Activated CD8-positive, alpha-beta T cell treated with anti-CD3 and anti-CD28 coated beads for 36 hours (primary cell): ENCODE measurements around the gene ORM2. TPM values are rescaled to one million over a fixed set of nuclear protein-coding genes. Genes with fewer than 3 reads are reported as not detected.

ENCODE experiments used
- ATAC-seq: fragments of 200-7000 bp; cut with Tn5 transposase; one replicate; pipeline ENCODE4 v1.10.0; 2021; ENCODE audit warnings: mild to moderate bottlenecking, moderate library complexity
- CTCF ChIA-PET: fragments of 350-600 bp; sonication (Branson Sonifier 250); formaldehyde crosslinking; loops from one replicate; lab custom pipeline; 2021; ENCODE audit warnings: antibody characterized with exemption; lab: Charles Lee
- POLR2A ChIA-PET: fragments of 350-600 bp; sonication (Branson Sonifier 250); formaldehyde crosslinking; loops from one replicate; lab custom pipeline; 2021; ENCODE audit warnings: antibody characterized with exemption; lab: Charles Lee
- DNase-seq: peaks from one replicate; pipeline ENCODE4 v3.0.0-alpha.2; 2020
- H3K27ac Mint-ChIP-seq: one replicate; pipeline ENCODE4 v1.8.0; 2021; ENCODE audit warnings: mild to moderate bottlenecking, mixed read lengths
- H3K27me3 Mint-ChIP-seq: one replicate; pipeline ENCODE4 v1.8.0; 2021; ENCODE audit warnings: mixed read lengths
- H3K36me3 Mint-ChIP-seq: one replicate; pipeline ENCODE4 v1.8.0; 2021; ENCODE audit warnings: low read depth, mixed read lengths
- H3K4me1 Mint-ChIP-seq: one replicate; pipeline ENCODE4 v1.8.0; 2021; ENCODE audit warnings: low read depth, mixed read lengths
- H3K4me3 Mint-ChIP-seq: one replicate; pipeline ENCODE4 v1.8.0; 2021; ENCODE audit warnings: mild to moderate bottlenecking, moderate library complexity, mixed read lengths
- H3K9me3 Mint-ChIP-seq: one replicate; pipeline ENCODE4 v1.8.0; 2021; ENCODE audit warnings: mixed read lengths
- CTCF ChIP-seq: fragments of 200-600 bp; IDR thresholded peaks from one replicate; pipeline ENCODE4 v1.8.0; 2022; ENCODE audit warnings: antibody characterized with exemption, mild to moderate bottlenecking
- intact Hi-C: fragments of 100-400 bp; cut with micrococcal nuclease; formaldehyde crosslinking; loops from one replicate; pipeline ENCODE4 v1.10.0; 2022
- total RNA-seq, 2 experiments: library from RNA; stranded (reverse); gene quantifications; one replicate each; pipeline ENCODE4 v1.2.3, GENCODE V29; 2021

Gene ORM2
- total RNA-seq, 2 experiments from 2014 or later: not detected

- intact Hi-C loops: no loop called here
- Mint-ChIP-seq H3K27me3 (no peaks in the 10 kb centered on the region), H3K27ac (no peak overlapping the region), H3K4me1 (no peaks in the 10 kb centered on the region), H3K36me3 (peaks cover 3% of the 10 kb centered on the region), H3K4me3 (no peak overlapping the region), H3K9me3 (peaks cover 8% of the 10 kb centered on the region)
- no peak for TF ChIP-seq CTCF
- DNase-seq (no peak), ATAC-seq (no peak)
- POLR2A ChIA-PET: no interaction called here
- CTCF ChIA-PET: interaction anchor here (0.7 to 1.4 kb wide), 3 partner anchors 9 to 193 kb away, joined by 3 to 8 read pairs (median 4); no protein-coding TSS in a partner anchor
Measured at GRCh38 chr9:114300153-114300845, 29.4 kb upstream of the ORM2 start.

- no peak overlapping the region for H3K4me3 Mint-ChIP-seq
- DNase-seq (no peak), ATAC-seq (no peak)
- H3K9me3 Mint-ChIP-seq: peaks cover 2% of the 10 kb centered on the region
- no peak overlapping the region for H3K27ac Mint-ChIP-seq
- CTCF ChIA-PET: interaction anchor here (0.7 kb wide), 1 partner anchor 193 kb away, joined by 3 read pairs; no protein-coding TSS in a partner anchor
- H3K36me3 Mint-ChIP-seq: no peaks in the 10 kb centered on the region
- no peaks in the 10 kb centered on the region for H3K4me1 Mint-ChIP-seq
- intact Hi-C loops: no loop called here
- no peaks in the 10 kb centered on the region for H3K27me3 Mint-ChIP-seq
- POLR2A ChIA-PET: no interaction called here
- no peak for TF ChIP-seq CTCF
Measured at GRCh38 chr9:114300846-114301797, 28.5 kb upstream of the ORM2 start.

GRCh38 chr9:114301798-114302565 is 27.7 kb upstream of the ORM2 start:
- no peak for ATAC-seq

GRCh38 chr9:114302727-114303126 is 26.9 kb upstream of the ORM2 start:
- Mint-ChIP-seq H3K27me3 (no peaks in the 10 kb centered on the region), H3K36me3 (no peaks in the 10 kb centered on the region), H3K4me1 (no peaks in the 10 kb centered on the region), H3K9me3 (no peaks in the 10 kb centered on the region), H3K4me3 (no peak overlapping the region), H3K27ac (no peak overlapping the region)
- no peak for TF ChIP-seq CTCF
- ChIA-PET CTCF (no interaction called here), POLR2A (no interaction called here)
- intact Hi-C loops: no loop called here
- ATAC-seq (no peak), DNase-seq (no peak)

More at GRCh38 chr9:114301798-114302565, 27.7 kb upstream of the ORM2 start:
- Mint-ChIP-seq H3K27me3 (no peaks in the 10 kb centered on the region), H3K4me3 (no peak overlapping the region), H3K4me1 (no peaks in the 10 kb centered on the region), H3K27ac (no peak overlapping the region), H3K9me3 (no peaks in the 10 kb centered on the region), H3K36me3 (no peaks in the 10 kb centered on the region)
- ChIA-PET POLR2A (no interaction called here), CTCF (no interaction called here)
- no peak for DNase-seq
- TF ChIP-seq CTCF: no peak
- intact Hi-C loops: no loop called here
